Heart left ventricle (tissue), 13 donors: ENCODE data around the gene MYH15.

Experiments used
- CTCF ChIP-seq, 12 donors: fragments of 200-600 bp; sonication (generic) in 4 of 12; IDR thresholded peaks; one replicate each; pipeline versions ENCODE4 v1.5.0 to v1.8.0; 2018 to 2022; ENCODE audit warnings: antibody characterized with exemption in 12 of 12, mild to moderate bottlenecking in 5 of 12
- POLR2A ChIP-seq, 2 donors: fragments of 450-650 bp; IDR thresholded peaks; one replicate each; pipeline ENCODE4 v1.6.1; 2017; ENCODE audit warnings: antibody characterized with exemption in 2 of 2, mild to moderate bottlenecking in 2 of 2, moderate library complexity in 2 of 2
- donor health status: ischemic (EF 13 %, LVEDD 7.1; RV severe dilation, severe dysfunction).
- donor health status: DM: no; HTN: yes; CAD: no.
- donor health status: DM: no; HTN: no; CAD: no.
- donor health status: ischemic (EF 25% LVEDD 6.9; RV normal size, moderate dysfunction).
- donor health status: ischemic (EF 25% LVEDD 5.7; RV mildly dilated, moderate dysfunction).
- donor health status: ischemic (EF 35%, LVEDD 5.7; RV mildly dilated, moderate dysfunction).
- donor health status: nonischemic (EF 11% LVEDD 7.7; RV severe dilation, severe dysfunction).
- donor health status: DM: yes; HTN: yes; CAD: no.
- donor health status: PGD.
- donor health status: ischemic (EF 29% LVEDD 5.4; RV normal size, mild dysfunction).
- donor health status: nonischemic (EF 23%, LVEDD 6.1; RV moderate dilation, normal function).

GRCh38 chr3:108398510-108398909 is 111.9 kb downstream of the MYH15 start:
- TF ChIP-seq CTCF (IDR thresholded peaks at IDR 0.05) (no peak), POLR2A (IDR thresholded peaks at IDR 0.05) (no peak)
